ENCODE results near the gene CACNG5.
A peak's percentile ranks its signal among the peaks of the same experiment; 100 is the strongest.

Gene CACNG5, protein sequence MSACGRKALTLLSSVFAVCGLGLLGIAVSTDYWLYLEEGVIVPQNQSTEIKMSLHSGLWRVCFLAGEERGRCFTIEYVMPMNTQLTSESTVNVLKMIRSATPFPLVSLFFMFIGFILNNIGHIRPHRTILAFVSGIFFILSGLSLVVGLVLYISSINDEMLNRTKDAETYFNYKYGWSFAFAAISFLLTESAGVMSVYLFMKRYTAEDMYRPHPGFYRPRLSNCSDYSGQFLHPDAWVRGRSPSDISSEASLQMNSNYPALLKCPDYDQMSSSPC

DNA sequence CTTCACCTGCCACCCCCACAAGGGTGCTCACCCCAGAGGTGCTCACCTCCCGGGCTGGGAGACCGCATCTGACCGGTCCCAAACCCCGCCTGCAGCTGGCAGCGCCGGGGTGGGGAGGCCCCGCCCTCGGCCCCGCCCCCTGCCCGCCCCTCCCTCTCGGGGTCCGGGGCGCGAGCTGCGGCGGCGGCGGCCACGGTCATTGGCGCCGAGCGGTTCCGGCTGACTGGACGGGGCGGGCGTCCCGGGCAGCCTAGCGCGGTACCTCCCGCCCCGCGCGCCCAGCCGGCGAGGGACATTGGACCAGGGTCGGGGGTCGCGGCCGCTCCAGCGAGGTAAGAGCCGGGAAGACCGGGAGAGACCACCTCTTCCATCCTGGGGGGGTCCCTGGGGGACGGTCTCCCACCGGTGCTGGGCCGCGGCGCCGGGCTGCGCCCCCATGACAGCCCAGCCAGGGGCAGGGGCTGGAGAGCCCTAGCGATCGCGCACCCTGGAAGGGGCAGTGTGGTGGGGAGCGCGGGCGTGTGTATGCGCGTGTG, at the start of gene CACNG5:
Gene CACNG5 (plus strand): TSS at position 199 of the 536 bp plus-strand sequence. CDS start 42,216 bp downstream, outside the sequence.
- no peak for TF ChIP-seq Cebpa-rat (IDR thresholded peaks at IDR 0.05)
- Histone ChIP-seq H3K4me2 (peak within 1 kb of the TSS; percentile 73), H3K36me3 (no peaks in the 10 kb centered on the region), H3K27me3 (peaks cover 3% of the 10 kb centered on the region; the same call in 1 of the 2 replicates), H3K9me3 (no peaks in the 10 kb centered on the region), H3K4me3 (peak within 1 kb of the TSS; percentile 33; the same call in 1 of the 2 replicates), H3K4me1 (peaks cover 31% of the 10 kb centered on the region), H3K9ac (no peak within 1 kb of the TSS), H4K20me1 (peaks cover 9% of the 10 kb centered on the region), H3K27ac (no peak within 1 kb of the TSS)

DNA sequence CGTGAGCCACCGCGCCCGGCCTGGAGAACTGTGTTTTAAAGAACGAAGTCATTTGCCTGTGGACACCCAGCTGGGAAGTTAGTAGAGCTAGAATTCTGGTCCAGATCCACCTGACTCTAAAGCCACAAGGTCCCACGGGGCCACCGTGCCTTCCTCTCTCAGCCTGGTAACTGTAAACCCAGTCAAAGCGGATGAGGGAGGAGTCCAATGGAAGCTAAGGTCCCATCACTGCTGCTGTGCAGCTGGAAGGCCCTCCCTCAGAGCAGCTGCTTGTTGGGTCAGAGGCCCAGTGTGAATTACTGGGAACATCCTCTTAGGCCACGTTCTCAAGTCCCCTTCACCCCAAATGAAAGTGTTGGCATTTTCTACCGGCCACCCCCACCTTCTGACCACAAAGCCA, 48.8 kb upstream of the CACNG5 start:
- Histone ChIP-seq H3K27ac (peak overlapping the region; percentile 89), H3K4me3 (no peak overlapping the region), H3K9me3 (no peaks in the 10 kb centered on the region), H3K27me3 (no peaks in the 10 kb centered on the region), H3K4me2 (peak overlapping the region; percentile 84), H3K36me3 (no peaks in the 10 kb centered on the region), H4K20me1 (no peaks in the 10 kb centered on the region), H3K4me1 (peaks cover 99% of the 10 kb centered on the region), H3K9ac (peak overlapping the region; percentile 51; the same call in 1 of the 2 replicates)
- TF ChIP-seq Cebpa-rat (IDR thresholded peaks at IDR 0.05): no peak

DNA sequence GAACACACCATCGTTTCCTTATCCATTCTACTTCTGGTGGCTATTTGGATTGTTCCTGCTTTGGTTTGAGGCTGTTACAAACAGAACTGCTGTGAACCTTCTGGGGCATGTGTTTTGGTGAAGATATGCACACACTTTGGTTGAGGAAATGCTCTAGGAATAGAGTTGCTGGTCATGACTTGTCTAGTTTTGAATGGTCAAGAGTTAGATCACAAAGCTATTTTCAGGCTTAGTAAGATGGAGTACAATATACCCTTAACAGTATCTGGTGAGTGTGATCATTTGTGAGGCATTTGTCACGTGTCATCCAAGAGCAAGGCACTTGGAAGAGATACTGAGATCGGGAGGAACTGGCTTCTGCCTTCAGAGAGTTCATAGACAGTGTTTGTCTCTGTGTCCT, 47.0 kb upstream of the CACNG5 start:
- H3K4me3 ChIP-seq: no peak overlapping the region
- H3K4me2 ChIP-seq: peak overlapping the region; percentile 84
- H3K27ac ChIP-seq: peak overlapping the region; percentile 89

DNA sequence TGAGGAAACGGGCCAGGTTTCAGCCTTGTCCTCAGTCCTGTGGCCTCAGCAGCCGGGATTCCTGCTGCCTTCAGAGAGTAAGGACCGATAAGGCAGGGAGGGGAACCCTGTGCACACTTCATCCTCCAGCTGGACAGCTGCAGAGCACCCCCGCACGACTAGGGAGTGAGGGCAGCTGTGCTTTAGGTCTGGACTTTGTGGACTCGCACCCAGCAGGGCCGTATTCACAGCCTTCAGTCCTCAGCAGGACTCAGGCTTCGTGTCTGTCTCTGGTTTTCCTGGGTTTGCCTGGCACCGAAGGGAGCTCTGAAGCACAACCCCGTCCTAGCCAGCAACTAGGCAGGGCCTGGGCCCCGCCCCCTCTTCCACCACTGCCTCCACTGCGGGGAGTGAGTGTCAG, 45.8 kb upstream of the CACNG5 start:
- H3K9ac ChIP-seq: peak overlapping the region; percentile 51; the same call in 1 of the 2 replicates
- H3K4me3 ChIP-seq: no peak overlapping the region
- no peaks in the 10 kb centered on the region for H3K27me3 ChIP-seq
- TF ChIP-seq Cebpa-rat (IDR thresholded peaks at IDR 0.05): no peak
- H3K9me3 ChIP-seq: no peaks in the 10 kb centered on the region
- peak overlapping the region; percentile 84 for H3K4me2 ChIP-seq
- H3K4me1 ChIP-seq: peaks cover 92% of the 10 kb centered on the region
- peak overlapping the region; percentile 89 for H3K27ac ChIP-seq
- H4K20me1 ChIP-seq: no peaks in the 10 kb centered on the region
- H3K36me3 ChIP-seq: no peaks in the 10 kb centered on the region

More for the DNA sequence above, 47.0 kb upstream of the CACNG5 start:
- 0 out of 2 replicates have a peak overlapping the region, but pooled peaks have one; percentile 8 for H3K9ac ChIP-seq
- no peaks in the 10 kb centered on the region for H4K20me1 ChIP-seq
- no peaks in the 10 kb centered on the region for H3K9me3 ChIP-seq
- TF ChIP-seq Cebpa-rat (IDR thresholded peaks at IDR 0.05): no peak
- H3K27me3 ChIP-seq: no peaks in the 10 kb centered on the region
- H3K4me1 ChIP-seq: peaks cover 100% of the 10 kb centered on the region
- H3K36me3 ChIP-seq: no peaks in the 10 kb centered on the region

DNA sequence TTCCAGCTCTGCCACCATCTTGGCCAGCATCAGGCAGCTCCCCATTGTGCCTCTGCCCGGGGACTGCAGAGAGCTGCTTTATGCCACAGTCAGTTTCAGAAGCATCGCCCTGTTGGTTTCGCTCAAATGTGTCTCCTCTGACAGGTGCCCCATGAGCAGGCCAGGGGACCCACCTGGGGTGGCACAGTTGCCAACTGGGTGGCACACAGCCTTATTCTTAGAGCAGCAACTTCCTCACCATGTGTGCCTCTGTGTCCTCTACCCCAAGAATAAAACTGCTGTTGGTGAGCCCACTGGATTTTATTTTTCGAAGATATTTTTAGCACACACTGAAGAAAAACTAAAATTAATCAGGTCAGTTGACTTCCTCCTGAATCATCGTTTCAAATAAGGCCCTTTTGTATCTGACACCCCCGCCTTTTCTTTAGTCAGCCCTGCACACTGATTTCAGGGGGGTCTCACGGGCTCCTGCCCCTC, 44.9 kb upstream of the CACNG5 start:
- Histone ChIP-seq H3K9me3 (no peaks in the 10 kb centered on the region), H3K4me1 (peaks cover 83% of the 10 kb centered on the region), H3K36me3 (no peaks in the 10 kb centered on the region), H3K4me2 (peak overlapping the region; percentile 84), H3K4me3 (peak overlapping the region; percentile 21; the same call in 1 of the 2 replicates), H3K9ac (peak overlapping the region; percentile 70), H4K20me1 (no peaks in the 10 kb centered on the region), H3K27me3 (no peaks in the 10 kb centered on the region), H3K27ac (peak overlapping the region; percentile 89)
- TF ChIP-seq Cebpa-rat (IDR thresholded peaks at IDR 0.05): no peak

DNA sequence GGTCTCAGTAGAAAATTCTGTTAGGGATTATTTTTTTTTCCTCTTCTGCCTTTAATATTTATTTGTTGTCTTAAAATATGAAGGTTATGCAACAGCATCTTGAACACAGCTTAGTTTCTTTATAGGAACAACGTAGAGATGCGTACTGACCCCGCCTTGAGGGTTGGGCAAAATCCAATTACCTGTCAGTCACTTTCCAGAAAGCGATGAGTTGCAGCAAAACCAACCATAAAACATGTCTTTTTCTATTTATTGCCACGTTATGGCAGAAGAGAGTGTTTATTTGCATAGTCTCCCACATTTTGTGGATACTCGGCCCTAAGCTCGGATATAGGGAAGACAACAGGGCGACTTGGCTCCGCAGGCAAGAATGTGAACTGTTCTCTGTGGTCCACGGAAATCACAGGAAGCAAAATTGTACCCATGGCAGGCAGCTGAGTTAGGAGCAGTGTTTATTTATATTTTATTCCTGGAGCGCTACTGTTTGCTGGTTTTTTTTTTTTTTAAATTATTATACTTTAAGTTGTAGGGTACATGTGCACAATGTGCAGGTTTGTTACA, 44.3 kb upstream of the CACNG5 start:
- peak overlapping the region; percentile 84 for H3K4me2 ChIP-seq
- no peaks in the 10 kb centered on the region for H4K20me1 ChIP-seq
- H3K9me3 ChIP-seq: no peaks in the 10 kb centered on the region
- no peaks in the 10 kb centered on the region for H3K27me3 ChIP-seq
- H3K4me3 ChIP-seq: 0 out of 2 replicates have a peak overlapping the region, but pooled peaks have one; percentile 21
- H3K9ac ChIP-seq: peak overlapping the region; percentile 70
- H3K4me1 ChIP-seq: peaks cover 77% of the 10 kb centered on the region
- H3K27ac ChIP-seq: peak overlapping the region; percentile 89
- H3K36me3 ChIP-seq: no peaks in the 10 kb centered on the region
- TF ChIP-seq Cebpa-rat (IDR thresholded peaks at IDR 0.05): no peak

DNA sequence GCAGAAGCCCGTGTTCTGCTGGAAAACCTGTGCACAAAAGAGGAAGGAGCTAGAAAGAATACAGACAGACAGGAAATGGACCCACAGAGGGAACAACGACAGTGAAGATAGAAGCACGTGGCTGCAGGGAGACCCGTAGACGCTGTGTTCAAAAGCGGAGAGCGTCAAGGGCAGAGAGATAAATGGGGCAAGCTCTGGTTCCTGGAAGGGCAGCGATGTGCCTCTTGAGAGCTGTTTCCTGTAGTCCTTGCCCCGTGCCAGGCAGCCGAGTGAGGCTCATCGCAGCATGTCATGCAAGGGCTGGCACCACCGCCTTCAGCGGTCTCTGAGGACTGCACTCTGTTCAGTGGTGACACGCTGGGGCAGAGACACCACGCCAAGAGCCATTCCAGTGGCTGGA, 43.6 kb upstream of the CACNG5 start:
- peak overlapping the region; percentile 84 for H3K4me2 ChIP-seq
- no peaks in the 10 kb centered on the region; the same call in 1 of the 2 replicates for H3K36me3 ChIP-seq

DNA sequence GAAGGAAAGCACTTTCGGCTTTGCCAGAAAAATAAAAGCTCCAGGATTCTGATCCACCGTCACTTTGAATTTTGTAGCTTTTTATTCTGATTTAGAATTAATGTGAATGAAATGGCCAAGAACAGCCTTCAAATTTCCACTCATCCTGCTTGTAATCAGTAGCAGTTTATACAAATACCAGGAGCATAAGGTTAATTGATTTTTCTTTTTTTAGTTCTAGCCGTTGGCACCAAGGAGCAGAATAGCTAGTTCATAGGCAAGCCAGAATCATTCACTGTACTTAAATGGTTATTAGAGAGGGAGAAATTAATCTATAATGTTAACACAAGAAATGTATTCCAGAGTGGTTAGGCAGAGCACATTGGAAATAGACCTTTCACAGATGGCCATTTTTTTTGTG, 41.1 kb upstream of the CACNG5 start:
- no peak overlapping the region for H3K9ac ChIP-seq
- no peaks in the 10 kb centered on the region for H3K27me3 ChIP-seq
- no peak overlapping the region for H3K4me3 ChIP-seq
- no peak overlapping the region for H3K4me2 ChIP-seq
- H3K27ac ChIP-seq: no peak overlapping the region
- H3K9me3 ChIP-seq: peaks cover 5% of the 10 kb centered on the region; the same call in 1 of the 2 replicates
- no peaks in the 10 kb centered on the region for H4K20me1 ChIP-seq
- TF ChIP-seq Cebpa-rat (IDR thresholded peaks at IDR 0.05): no peak
- H3K4me1 ChIP-seq: peaks cover 45% of the 10 kb centered on the region
- H3K36me3 ChIP-seq: peaks cover 10% of the 10 kb centered on the region; the same call in 1 of the 2 replicates

More for the DNA sequence above, 43.6 kb upstream of the CACNG5 start:
- Histone ChIP-seq H3K27ac (peak overlapping the region; percentile 89), H4K20me1 (no peaks in the 10 kb centered on the region), H3K9me3 (no peaks in the 10 kb centered on the region), H3K4me1 (peaks cover 69% of the 10 kb centered on the region), H3K9ac (peak overlapping the region; percentile 70), H3K4me3 (peak overlapping the region; percentile 0; the same call in 1 of the 2 replicates), H3K27me3 (no peaks in the 10 kb centered on the region)
- no peak for TF ChIP-seq Cebpa-rat (IDR thresholded peaks at IDR 0.05)

DNA sequence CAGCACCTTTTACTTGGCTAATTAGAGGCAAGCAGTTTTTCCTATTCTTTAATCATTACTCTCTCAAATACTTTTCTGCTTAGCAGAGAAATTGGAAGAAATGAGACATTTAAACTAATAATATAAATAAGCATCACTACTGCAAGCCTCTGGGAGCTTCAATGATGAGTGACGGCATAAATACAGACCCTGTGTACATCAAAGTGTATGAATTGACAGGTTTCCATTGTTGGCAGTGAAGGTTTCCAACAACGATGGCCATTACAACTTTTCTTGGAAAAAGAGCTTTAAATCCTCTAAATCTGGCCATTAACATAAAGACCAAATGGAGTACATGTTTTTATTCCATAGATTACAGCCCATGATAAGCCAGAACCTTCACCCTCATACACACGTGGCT, 39.4 kb upstream of the CACNG5 start:
- no peak overlapping the region for H3K4me2 ChIP-seq
- H3K9me3 ChIP-seq: peaks cover 5% of the 10 kb centered on the region; the same call in 1 of the 2 replicates
- no peak overlapping the region for H3K27ac ChIP-seq
- H3K36me3 ChIP-seq: peaks cover 10% of the 10 kb centered on the region; the same call in 1 of the 2 replicates
- H3K27me3 ChIP-seq: no peaks in the 10 kb centered on the region
- no peaks in the 10 kb centered on the region for H4K20me1 ChIP-seq
- H3K4me3 ChIP-seq: no peak overlapping the region
- H3K4me1 ChIP-seq: peaks cover 37% of the 10 kb centered on the region
- H3K9ac ChIP-seq: no peak overlapping the region
- TF ChIP-seq Cebpa-rat (IDR thresholded peaks at IDR 0.05): no peak

All from BLaER1 (cell line).